ENCODE data around the gene LGR6. TPM values are rescaled to one million over a fixed set of nuclear protein-coding genes. Genes with fewer than 3 reads are reported as not detected.
A peak's percentile ranks its signal among the peaks of the same experiment; 100 is the strongest.

LGR6 gene
- polyA plus RNA-seq, 3 donors = not detected

- 82% methylated on average over 5 of the region's 6 CpGs for WGBS (ENCODE audit: insufficient coverage)
- no peaks in the 10 kb centered on the region for H3K4me1 Mint-ChIP-seq
- Histone ChIP-seq H3K36me3 (replicated peaks in 1 of 2; ENCODE audit: control insufficient read depth in 1 of 2, insufficient read depth in 2 of 2, low read length in 2 of 2) (no peaks in the 10 kb centered on the region), H3K27me3 (ENCODE audit: control insufficient read depth in 2 of 2, insufficient read depth in 2 of 2, low read length in 2 of 2) (no peaks in the 10 kb centered on the region), H3K27ac (ENCODE audit: low read depth in 1 of 2, low read length in 2 of 2) (no peak overlapping the region), H3K4me1 (ENCODE audit: control insufficient read depth in 1 of 2, insufficient read depth in 2 of 2, low read length in 2 of 2) (no peaks in the 10 kb centered on the region), H2AFZ (ENCODE audit: insufficient read depth, low read depth, low read length, poor library complexity, severe bottlenecking) (no peak overlapping the region), H3K9ac (ENCODE audit: insufficient read depth, low read length, poor library complexity, severe bottlenecking) (no peak overlapping the region), H3K9me3 (replicated peaks in 1 of 2; ENCODE audit: control insufficient read depth in 1 of 2, insufficient read depth in 1 of 2, low read length in 2 of 2) (no peaks in the 10 kb centered on the region), H3K4me2 (replicated peaks; ENCODE audit: extremely low read depth, low read length, poor library complexity, severe bottlenecking) (no peak overlapping the region), H4K20me1 (ENCODE audit: insufficient read depth, low read length) (no peaks in the 10 kb centered on the region), H3K79me2 (ENCODE audit: insufficient read depth, low read length) (no peaks in the 10 kb centered on the region), H3K4me3 (replicated peaks in 1 of 3; ENCODE audit: low read depth in 2 of 3, low read length in 3 of 3) (no peak overlapping the region)
- intact Hi-C loops (cut with micrococcal nuclease) = no loop called here
- no peak for TF ChIP-seq CTCF (IDR thresholded peaks at IDR 0.05)
- no peaks in the 10 kb centered on the region for H3K36me3 Mint-ChIP-seq
- no peak overlapping the region for H3K4me3 Mint-ChIP-seq
- H3K27ac Mint-ChIP-seq = peak overlapping the region in 1 of 7 donors; percentile 41
- no peaks in the 10 kb centered on the region for H3K9me3 Mint-ChIP-seq
- peaks cover 3 to 6% (median 4%) of the 10 kb centered on the region in 3 donors for H3K27me3 Mint-ChIP-seq (ENCODE audit: low read depth in 3 of 3)
- DNase-seq = no peak
Measured at GRCh38 chr1:202170726-202171125, 22.9 kb upstream of the LGR6 start.

GRCh38 chr1:202171292-202172014 is 22.1 kb upstream of the LGR6 start:
- DNase-seq = no peak
- no peak overlapping the region for H3K4me3 Mint-ChIP-seq
- H3K36me3 Mint-ChIP-seq = no peaks in the 10 kb centered on the region
- WGBS (ENCODE audit: insufficient coverage) = 99% methylated on average over 10 of the region's 11 CpGs
- no peak for TF ChIP-seq CTCF (IDR thresholded peaks at IDR 0.05)
- H3K27ac Mint-ChIP-seq = no peak overlapping the region
- Histone ChIP-seq H3K9me3 (replicated peaks in 1 of 2; ENCODE audit: control insufficient read depth in 1 of 2, insufficient read depth in 1 of 2, low read length in 2 of 2) (no peaks in the 10 kb centered on the region), H3K27me3 (ENCODE audit: control insufficient read depth in 2 of 2, insufficient read depth in 2 of 2, low read length in 2 of 2) (no peaks in the 10 kb centered on the region), H4K20me1 (ENCODE audit: insufficient read depth, low read length) (no peaks in the 10 kb centered on the region), H3K79me2 (ENCODE audit: insufficient read depth, low read length) (no peaks in the 10 kb centered on the region), H3K9ac (ENCODE audit: insufficient read depth, low read length, poor library complexity, severe bottlenecking) (no peak overlapping the region), H3K4me1 (ENCODE audit: control insufficient read depth in 1 of 2, insufficient read depth in 2 of 2, low read length in 2 of 2) (no peaks in the 10 kb centered on the region), H3K4me3 (replicated peaks in 1 of 3; ENCODE audit: low read depth in 2 of 3, low read length in 3 of 3) (no peak overlapping the region), H3K4me2 (replicated peaks; ENCODE audit: extremely low read depth, low read length, poor library complexity, severe bottlenecking) (no peak overlapping the region), H3K36me3 (replicated peaks in 1 of 2; ENCODE audit: control insufficient read depth in 1 of 2, insufficient read depth in 2 of 2, low read length in 2 of 2) (no peaks in the 10 kb centered on the region), H2AFZ (ENCODE audit: insufficient read depth, low read depth, low read length, poor library complexity, severe bottlenecking) (no peak overlapping the region), H3K27ac (ENCODE audit: low read depth in 1 of 2, low read length in 2 of 2) (no peak overlapping the region)
- intact Hi-C loops (cut with micrococcal nuclease) = no loop called here
- H3K9me3 Mint-ChIP-seq = no peaks in the 10 kb centered on the region
- no peaks in the 10 kb centered on the region for H3K4me1 Mint-ChIP-seq
- peaks cover 2 to 6% (median 3%) of the 10 kb centered on the region in 3 donors for H3K27me3 Mint-ChIP-seq (ENCODE audit: low read depth in 3 of 3)
